Activated CD8-positive, alpha-beta memory T cell treated with anti-CD3 and anti-CD28 coated beads, Interleukin-2, amount 50 U/mL, for 1 hour (primary cell): ENCODE measurements around the gene ATXN2.

Source experiments
- DNase-seq: peaks from one replicate; pipeline ENCODE4 v3.0.0-alpha.2; 2020; ENCODE audit errors: extremely low read depth

The ATXN2 gene

DNA sequence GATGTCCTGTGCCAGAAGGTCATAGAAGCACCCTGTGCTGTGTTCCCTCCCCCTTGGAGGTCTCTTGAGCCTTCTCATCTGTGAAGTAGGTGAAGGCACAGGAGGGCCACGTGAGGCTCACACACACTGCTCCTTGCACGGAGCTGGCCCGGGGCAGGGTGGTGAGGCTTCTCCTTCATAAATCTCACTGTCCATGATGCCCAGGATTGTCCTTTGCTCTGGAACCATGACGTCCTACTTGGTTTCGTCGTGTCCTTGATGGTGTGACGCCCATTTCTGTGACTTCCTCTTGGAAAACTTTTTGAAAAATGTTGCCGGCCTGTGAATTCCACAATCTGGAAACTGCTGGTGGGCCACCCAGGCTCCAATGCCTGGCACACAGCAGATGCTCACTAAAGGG lies 159.0 kb downstream of the ATXN2 start:
- DNase-seq = no peak

DNA sequence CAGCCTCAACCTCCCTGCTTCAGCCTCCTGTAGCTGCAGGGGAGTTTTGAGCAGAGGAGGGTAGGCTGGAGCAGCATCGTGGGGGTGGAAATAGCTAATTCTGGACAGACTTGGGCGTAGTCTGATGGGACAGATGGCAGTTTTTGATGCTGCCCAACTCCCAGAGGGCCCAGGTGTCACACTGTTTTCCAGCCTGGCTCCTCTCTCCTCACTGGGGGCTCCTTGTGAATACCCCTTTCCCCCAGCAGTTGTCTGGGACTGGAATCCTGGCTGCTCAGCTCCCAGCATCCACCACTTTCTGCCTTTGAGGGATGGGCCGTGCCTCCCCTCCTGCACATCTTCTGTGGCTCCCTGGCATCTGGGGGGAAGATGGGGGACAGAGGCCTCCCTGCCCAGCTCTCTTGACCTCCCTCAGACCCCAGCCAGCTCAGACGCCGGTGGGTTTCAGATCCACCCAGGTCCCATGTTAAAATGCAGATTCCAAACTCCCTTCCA lies 159.4 kb downstream of the ATXN2 start:
- DNase-seq = no peak

GRCh38 chr12:111438481-111438880 lies 160.6 kb downstream of the ATXN2 start:
- peak; percentile 69 for DNase-seq

GRCh38 chr12:111437816-111438454 lies 161.2 kb downstream of the ATXN2 start:
- no peak for DNase-seq

GRCh38 chr12:111436811-111437210 lies 162.3 kb downstream of the ATXN2 start:
- no peak for DNase-seq

DNA sequence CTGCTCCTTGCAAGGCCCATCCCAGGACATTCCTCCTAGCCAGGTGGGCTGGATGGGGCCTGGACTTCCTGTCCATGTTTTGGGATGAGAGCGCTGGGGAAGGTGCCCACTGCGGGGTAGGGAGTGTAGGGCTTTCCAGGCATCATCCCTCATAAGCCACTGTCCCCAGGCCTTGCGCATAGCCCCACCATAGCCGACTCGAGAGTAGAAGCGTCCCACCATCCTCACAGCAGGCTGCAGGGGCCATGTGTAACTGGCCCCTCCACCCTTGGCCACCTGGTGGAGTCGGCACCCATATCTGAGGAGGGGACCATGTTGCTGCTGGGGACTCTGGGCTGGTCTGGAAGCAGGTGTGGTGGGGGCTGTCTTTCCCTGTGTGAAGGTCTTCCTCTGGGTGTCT lies 162.8 kb downstream of the ATXN2 start:
- DNase-seq = no peak

DNA sequence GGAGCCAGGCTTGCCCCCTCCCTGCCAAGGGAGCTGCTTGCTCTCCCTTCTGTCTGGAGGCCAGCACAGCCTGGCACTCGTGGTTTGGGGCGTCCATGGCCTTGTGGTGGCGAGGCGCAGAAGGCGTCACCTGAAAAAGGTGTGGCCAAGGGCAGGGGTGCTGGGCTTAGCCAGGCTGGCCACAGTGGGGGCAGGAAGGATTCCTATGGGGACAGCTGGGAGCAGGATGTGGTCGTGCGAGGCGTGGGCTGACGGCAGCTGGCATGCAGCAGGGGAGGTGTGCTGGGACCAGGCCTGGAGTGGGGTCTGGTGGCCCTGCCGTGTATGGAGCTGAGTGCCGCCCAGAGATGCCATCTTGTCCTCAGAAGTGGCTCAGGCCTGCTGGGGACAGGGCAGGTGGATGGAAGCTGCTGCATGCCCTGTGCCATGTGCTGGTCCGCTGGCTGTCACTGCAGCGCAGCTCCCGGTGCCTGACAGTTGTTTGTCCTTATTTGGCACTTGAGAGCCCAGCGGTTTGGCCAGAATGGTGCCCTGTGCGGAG lies 163.4 kb downstream of the ATXN2 start:
- DNase-seq = no peak

DNA sequence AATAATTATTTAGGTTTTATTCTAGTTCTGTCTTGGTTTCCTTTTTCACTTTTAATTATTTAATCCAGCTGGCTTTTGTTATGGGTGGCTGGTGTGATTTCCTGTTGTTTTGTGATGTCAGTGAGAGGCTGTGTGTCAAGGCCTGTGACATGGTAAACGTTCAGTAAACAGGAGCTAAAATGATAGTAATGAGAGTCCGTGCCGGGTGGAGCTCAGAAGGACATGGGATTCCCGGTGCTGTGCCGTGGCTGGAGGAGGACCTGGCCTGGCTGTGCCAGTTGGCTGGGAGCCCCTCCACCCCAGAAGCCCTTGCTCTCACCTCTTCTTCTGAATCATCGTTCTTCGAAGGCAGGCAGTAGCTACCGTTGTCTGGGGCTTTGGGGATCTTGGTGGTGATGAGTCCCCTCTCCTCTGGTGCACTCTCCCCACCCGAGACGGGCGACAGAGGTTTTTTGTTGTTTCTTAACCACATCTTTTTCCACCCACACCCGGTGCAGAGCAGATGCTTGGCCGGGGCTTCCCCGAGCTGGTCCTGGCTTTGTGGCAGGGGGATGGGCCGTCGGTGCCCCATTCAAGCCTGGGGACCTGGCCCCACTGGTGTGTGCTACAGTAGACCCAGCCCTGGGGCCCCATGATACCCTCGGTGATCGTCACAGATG lies 164.3 kb downstream of the ATXN2 start:
- DNase-seq = peak; percentile 87

DNA sequence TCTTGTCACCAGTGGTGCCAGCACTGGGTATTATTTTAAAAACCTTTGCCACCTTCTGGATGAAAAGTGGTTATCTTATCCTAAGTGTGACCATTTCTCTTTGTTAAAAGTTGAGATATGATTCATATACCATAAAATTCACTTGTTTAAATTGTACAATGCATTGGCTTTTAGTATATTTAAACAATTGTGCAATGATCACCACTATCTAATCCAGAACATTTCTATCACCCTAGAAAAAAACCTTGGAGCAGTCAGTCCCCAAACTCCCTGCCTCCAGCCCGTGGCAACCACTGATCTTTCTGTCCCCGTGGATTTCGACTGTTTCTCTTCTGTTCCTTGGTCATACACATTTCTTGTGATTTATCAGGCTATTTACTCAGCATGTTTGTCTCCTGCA lies 165.1 kb downstream of the ATXN2 start:
- no peak for DNase-seq

DNA sequence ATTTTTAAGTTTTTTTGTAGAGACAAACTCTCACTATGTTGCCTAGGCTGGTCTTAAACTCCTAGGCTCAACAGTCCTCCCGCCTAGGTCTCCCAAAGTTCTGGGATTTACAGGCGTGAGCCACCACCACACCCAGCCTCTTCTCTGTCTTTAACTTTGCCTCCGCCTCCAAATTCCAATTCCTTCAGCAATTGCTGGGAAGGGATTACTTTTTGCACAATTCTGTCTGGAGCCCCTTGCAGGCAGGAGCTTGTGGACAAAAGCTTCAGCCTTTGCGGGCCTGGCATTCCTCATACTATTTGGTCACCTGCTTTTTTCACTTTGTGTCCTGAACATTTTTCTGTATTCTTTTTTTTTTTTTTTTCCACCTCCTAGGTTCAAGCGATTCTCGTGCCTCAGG lies 167.3 kb downstream of the ATXN2 start:
- no peak for DNase-seq

GRCh38 chr12:111430433-111431353 lies 168.4 kb downstream of the ATXN2 start:
- no peak for DNase-seq

DNA sequence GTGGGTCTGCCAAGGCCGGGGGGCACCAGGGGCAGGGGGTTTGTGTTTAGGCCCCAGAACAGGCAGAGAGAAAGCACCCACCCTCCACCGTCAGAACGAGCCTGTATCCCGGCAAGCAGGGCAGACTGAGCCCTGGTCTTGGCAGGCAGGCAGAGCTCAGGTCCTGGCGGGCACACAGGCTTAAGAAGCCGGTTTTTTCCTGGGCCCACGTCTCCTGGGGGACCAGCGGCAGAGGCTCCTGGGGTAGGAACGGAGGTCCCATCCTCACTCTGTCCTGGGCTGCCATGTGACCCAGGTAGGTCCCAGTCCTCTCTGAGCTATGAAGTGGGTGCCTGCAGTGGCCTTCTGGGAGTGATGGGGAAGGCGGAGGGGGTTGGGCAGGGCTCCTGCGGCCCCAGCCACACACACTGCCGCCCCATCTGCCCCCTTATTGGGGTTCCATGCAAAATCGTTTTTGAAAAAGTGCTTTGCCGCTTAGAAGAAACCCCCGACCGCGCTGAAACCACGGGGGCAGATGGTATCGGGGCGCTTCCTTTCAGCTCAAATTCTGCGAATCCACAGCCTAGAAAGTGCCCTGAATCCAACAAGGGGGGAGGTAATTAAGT lies 169.2 kb downstream of the ATXN2 start:
- DNase-seq = no peak

DNA sequence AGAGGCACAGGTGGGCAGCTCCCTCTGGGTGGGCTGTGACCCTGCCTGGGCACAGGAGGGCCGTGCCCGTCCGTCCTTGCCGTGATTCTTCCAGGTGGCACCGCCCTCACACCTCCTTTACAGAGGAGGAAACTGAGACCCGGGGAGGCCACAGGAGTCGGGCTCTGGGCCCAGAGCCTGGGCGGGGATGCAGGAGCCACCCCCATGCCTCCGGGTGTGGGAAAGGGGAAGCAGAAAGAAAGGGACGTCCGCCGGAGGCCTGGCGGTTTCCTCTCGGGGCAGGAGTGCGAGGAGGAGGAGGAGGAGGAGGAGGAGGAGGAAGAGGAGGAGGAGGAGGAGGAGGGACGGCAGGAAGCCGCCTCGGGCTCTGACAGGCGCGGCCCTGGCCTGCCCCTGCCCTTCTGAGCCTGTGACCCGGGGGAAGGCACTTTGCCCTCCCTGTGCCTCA lies 170.4 kb downstream of the ATXN2 start:
- DNase-seq = no peak

GRCh38 chr12:111428081-111428727 lies 170.9 kb downstream of the ATXN2 start:
- DNase-seq = no peak

DNA sequence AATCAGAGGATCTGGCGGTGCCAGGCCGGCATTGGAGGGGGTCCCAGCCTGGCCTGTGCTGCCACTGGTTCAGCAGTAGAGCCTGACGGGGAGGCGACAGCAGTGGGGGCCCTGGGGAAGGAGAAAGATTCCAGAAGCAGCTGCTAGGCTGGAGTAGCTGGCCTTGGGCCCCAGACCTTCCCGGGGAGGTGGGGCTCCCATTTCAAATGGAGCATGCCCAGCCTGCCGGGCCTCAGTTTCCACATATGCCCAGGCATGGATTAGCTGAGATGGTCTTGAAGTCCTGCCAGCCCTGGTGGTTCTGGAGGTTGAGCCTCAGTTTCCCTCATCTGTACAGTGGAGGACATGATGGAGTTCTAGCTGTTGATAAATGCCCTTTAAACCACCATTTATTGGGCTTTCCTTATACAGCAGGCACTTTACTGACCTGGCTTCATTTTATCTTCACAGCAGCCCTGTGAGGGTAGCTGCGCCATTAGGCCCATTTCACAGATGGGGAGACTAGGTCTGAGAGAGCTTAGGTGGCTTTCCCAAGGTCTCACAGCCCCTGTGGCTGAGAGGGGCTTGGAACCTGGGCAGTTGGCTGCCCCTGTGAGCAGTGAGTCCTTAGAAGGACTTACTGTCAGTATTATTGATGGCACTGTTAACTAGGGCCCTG lies 171.6 kb downstream of the ATXN2 start:
- no peak for DNase-seq

GRCh38 chr12:111426344-111427185 lies 172.6 kb downstream of the ATXN2 start:
- no peak for DNase-seq

GRCh38 chr12:111425655-111426054 lies 173.5 kb downstream of the ATXN2 start:
- no peak for DNase-seq

DNA sequence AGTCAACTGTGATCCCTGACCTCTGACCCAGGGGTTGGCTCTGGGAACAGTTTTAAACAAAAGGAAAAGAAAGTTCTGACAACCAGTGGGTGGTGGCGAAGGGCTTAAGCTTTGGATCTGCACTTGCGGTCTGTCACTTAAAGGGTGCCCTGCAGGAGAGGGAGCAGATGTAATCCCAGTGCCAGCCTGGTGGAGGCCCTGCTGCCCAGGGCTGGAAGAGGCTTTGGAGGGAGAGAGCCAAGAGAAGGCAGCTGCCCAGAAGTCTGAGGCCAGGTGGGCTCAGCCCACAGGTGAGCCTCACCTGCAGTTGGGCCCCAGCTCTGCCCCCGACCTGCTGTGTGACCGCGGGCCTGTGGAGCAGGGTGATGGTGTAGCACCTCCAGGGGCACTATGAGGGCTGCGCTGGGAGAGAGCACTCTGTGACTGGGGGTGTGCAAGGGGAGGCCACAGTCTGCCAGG lies 174.3 kb downstream of the ATXN2 start:
- no peak for DNase-seq

GRCh38 chr12:111424189-111424792 lies 174.8 kb downstream of the ATXN2 start:
- DNase-seq = no peak
